GM12878 (cell line): ENCODE results near the gene OSTC. TPM values are rescaled to one million over a fixed set of nuclear protein-coding genes. Genes with fewer than 3 reads are reported as not detected.

Experiments
- ATAC-seq: fragments of 200-7000 bp; cut with Tn5 transposase; 3 replicates; pipeline ENCODE4 v1.9.1; 2020; ENCODE audit warnings: mild to moderate bottlenecking, moderate library complexity
- BruUV-seq: library from RNA; stranded (reverse); fragments of 400-500 nt; replicated peaks from 2 replicates; lab custom pipeline; 2021; lab: Mats Ljungman, UMichigan
- CTCF ChIA-PET: fragments of 300-600 bp; sonication (Branson Sonifier 250); formaldehyde crosslinking; extraction: SDS; loops from one replicate; lab custom pipeline; 2021; ENCODE audit warnings: inconsistent platforms; lab: Yijun Ruan, JAX
- POLR2A ChIA-PET: fragments of 350-600 bp; formaldehyde crosslinking; extraction: SDS; loops from one replicate; lab custom pipeline; 2021; ENCODE audit warnings: inconsistent platforms; lab: Charles Lee
- RAD21 ChIA-PET: fragments of 300-600 bp; sonication (Branson Sonifier 250); formaldehyde crosslinking; loops from one replicate; lab custom pipeline; 2023; ENCODE audit warnings: antibody characterized with exemption; ENCODE audit not compliant: unreplicated experiment; lab: Charles Lee
- SMC1A ChIA-PET: fragments of 300-600 bp; sonication (Branson Sonifier 250); formaldehyde crosslinking; loops from one replicate; lab custom pipeline; 2023; ENCODE audit not compliant: unreplicated experiment, uncharacterized antibody; lab: Charles Lee
- DNase-seq: peaks from one replicate; pipeline ENCODE4 v3.0.0-alpha.2; 2011; ENCODE audit warnings: low read depth, low spot score
- FAIRE-seq: peaks from 3 replicates; lab custom pipeline; 2011; peaks lifted over from hg19 to GRCh38; lab: Jason Lieb, UNC
- H2AFZ ChIP-seq: 2 replicates; pipeline ENCODE4 v1.6.0; 2011; ENCODE audit warnings: low read depth, low read length, control low read depth; ENCODE audit not compliant: control insufficient read depth
- H3K27ac ChIP-seq: 2 replicates; pipeline ENCODE4 v1.5.1; 2011; ENCODE audit warnings: control low read depth; ENCODE audit not compliant: control insufficient read depth, insufficient read depth
- H3K27me3 ChIP-seq, 2 experiments: replicated peaks in 1 of 2; 2 replicates each; pipeline versions ENCODE4 v1.6.0 to v1.6.1; 2011; ENCODE audit warnings: low read length in 1 of 2; ENCODE audit not compliant: control insufficient read depth in 2 of 2, insufficient read depth in 2 of 2
- H3K36me3 ChIP-seq, 2 experiments: 2 replicates each; pipeline ENCODE4 v1.5.1; 2011; ENCODE audit warnings: low read length in 1 of 2; ENCODE audit not compliant: control insufficient read depth in 2 of 2, insufficient read depth in 2 of 2
- H3K4me1 ChIP-seq: 2 replicates; pipeline ENCODE4 v1.6.1; 2011; ENCODE audit warnings: mild to moderate bottlenecking, low read length, moderate library complexity, mixed read lengths; ENCODE audit not compliant: control insufficient read depth, insufficient read depth
- H3K4me2 ChIP-seq: 2 replicates; pipeline ENCODE4 v1.6.0; 2011; ENCODE audit warnings: control low read depth; ENCODE audit not compliant: control insufficient read depth, insufficient read depth
- H3K4me3 ChIP-seq: fragments of 200-600 bp; sonication (generic); 2 replicates; pipeline ENCODE4 v1.5.1; 2016
- H3K79me2 ChIP-seq: 2 replicates; pipeline ENCODE4 v1.6.0; 2011; ENCODE audit warnings: low read length; ENCODE audit not compliant: control insufficient read depth, insufficient read depth
- H3K9ac ChIP-seq: 2 replicates; pipeline ENCODE4 v1.8.0; 2011; ENCODE audit warnings: low read length, control low read depth, mixed read lengths; ENCODE audit not compliant: control insufficient read depth, insufficient read depth
- H3K9me3 ChIP-seq: replicated peaks from 3 replicates; pipeline ENCODE4 v1.5.1; 2011; ENCODE audit warnings: mild to moderate bottlenecking, low read length; ENCODE audit not compliant: control insufficient read depth, insufficient read depth
- H4K20me1 ChIP-seq: 2 replicates; pipeline ENCODE4 v1.6.0; 2011; ENCODE audit not compliant: control insufficient read depth, insufficient read depth
- BHLHE40 ChIP-seq, 2 experiments: fragments of 450-650 bp in 1 of 2; IDR thresholded peaks; 2 replicates each; pipeline ENCODE4 v1.6.1; 2011 to 2017; ENCODE audit warnings: low read depth in 2 of 2, borderline replicate concordance in 1 of 2, improper control_type of control experiment in 1 of 2, low read length in 1 of 2, mild to moderate bottlenecking in 1 of 2
- CHD1 ChIP-seq: IDR thresholded peaks from 2 replicates; pipeline ENCODE4 v1.6.1; 2012; ENCODE audit warnings: low read depth, low read length, improper control_type of control experiment
- E2F4 ChIP-seq: IDR thresholded peaks from 2 replicates; pipeline ENCODE4 v1.6.1; 2012; ENCODE audit warnings: low read depth, low read length, improper control_type of control experiment
- EP300 ChIP-seq, 2 experiments: fragments of 150-350 bp in 1 of 2; IDR thresholded peaks; 2 replicates each; pipeline ENCODE4 v1.6.1; 2011 to 2012; ENCODE audit warnings: low read depth in 2 of 2, low read length in 2 of 2, borderline replicate concordance in 1 of 2, improper control_type of control experiment in 1 of 2, inconsistent platforms in 1 of 2; ENCODE audit not compliant: control insufficient read depth in 1 of 2
- PAX5 ChIP-seq: IDR thresholded peaks from 2 replicates; pipeline ENCODE4 v1.6.1; 2011; ENCODE audit warnings: low read depth, low read length, borderline replicate concordance
- SUPT20H ChIP-seq: IDR thresholded peaks from 2 replicates; pipeline ENCODE4 v1.6.1; 2011; ENCODE audit warnings: low read depth, mild to moderate bottlenecking, low read length, moderate library complexity, borderline replicate concordance; ENCODE audit not compliant: control insufficient read depth
- TAF1 ChIP-seq: IDR thresholded peaks from 2 replicates; pipeline ENCODE4 v1.6.1; 2011; ENCODE audit warnings: mild to moderate bottlenecking, low read depth, low read length, borderline replicate concordance
- YY1 ChIP-seq: IDR thresholded peaks from 2 replicates; pipeline ENCODE4 v1.6.1; 2011; ENCODE audit warnings: low read depth, mild to moderate bottlenecking, low read length
- ZBTB4 ChIP-seq: fragments of 450-650 bp; formaldehyde crosslinking; IDR thresholded peaks from 2 replicates; pipeline ENCODE4 v1.4.0; 2022; ENCODE audit warnings: mild to moderate bottlenecking, moderate library complexity
- ZBTB40 ChIP-seq: fragments of 450-650 bp; IDR thresholded peaks from 2 replicates; pipeline ENCODE4 v1.6.1; 2016; ENCODE audit warnings: mild to moderate bottlenecking, moderate library complexity, borderline replicate concordance
- ZNF274 ChIP-seq: IDR thresholded peaks from one replicate; pipeline ENCODE4 v1.8.0; 2011; ENCODE audit not compliant: insufficient read length, insufficient read depth
- WGBS: methylation state at CpG from one replicate; pipeline ENCODE4 v1.1.6; 2016; ENCODE audit warnings: low lambda C conversion rate; ENCODE audit not compliant: insufficient replicate concordance, insufficient coverage; ENCODE audit errors: missing lambda C conversion rate; 5-methylcytosine and 5-hydroxymethylcytosine counted together
- in situ Hi-C: fragments of 300-500 bp; cut with MboI; formaldehyde crosslinking; loops from 9 replicates; pipeline ENCODE4 v1.14.3; 2018; ENCODE audit warnings: mixed read lengths
- intact Hi-C: fragments of 100-400 bp; cut with micrococcal nuclease; formaldehyde crosslinking; loops from one replicate; pipeline ENCODE4 v1.14.2; 2022; ENCODE audit not compliant: unreplicated experiment
- polyA plus RNA-seq, 11 experiments: library from polyadenylated mRNA; depleted of rRNA in 4 of 11; unstranded in 6 of 11; stranded (reverse) in 5 of 11; fragments of >200 nt; fragmentation: Nextera tagmentation in 4 of 11; fragmentation: Illumina TruSeq in 1 of 11; extraction: Ambion mirVana in 4 of 11; extraction: Trizol in 1 of 11; gene quantifications; 1 replicate in 1 of 11; 2 replicates in 10 of 11; pipeline versions ENCODE4 v1.2.1 to v1.2.3, GENCODE V29; 2011 to 2016; ENCODE audit warnings: inconsistent platforms in 2 of 11, missing spikeins in 2 of 11, low read depth in 1 of 11
- total RNA-seq, 4 experiments: library from RNA; depleted of rRNA in 3 of 4; stranded (reverse); fragments of >200 nt in 3 of 4; fragmentation: Illumina TruSeq in 1 of 4; extraction: Trizol in 1 of 4; gene quantifications; 2 replicates each; pipeline versions ENCODE4 v1.2.1 to v1.2.3, GENCODE V29; 2013 to 2021

The OSTC gene
- total and polyA plus RNA-seq, 10 of the 15 experiments (the other 5 are each of a cell fraction or from before 2014, with no cell fraction given), result 106 to 681 (median 181) TPM

GRCh38 chr4:108620933-108621905 is 29.2 kb upstream of the OSTC start:
- FAIRE-seq, result no peak
- ChIA-PET RAD21 (interaction anchor here (1.2 to 1.3 kb wide), 2 partner anchors 10 to 602 kb away, joined by 3 to 4 read pairs; no protein-coding TSS in a partner anchor), POLR2A (interaction anchor here (0.6 to 3.5 kb wide), 4 partner anchors 22 to 496 kb away, joined by 3 to 31 read pairs (median 3); partner anchors contain the start of gene OSTC), CTCF (interaction anchor here (2.6 kb wide), 1 partner anchor 29 kb away, joined by 14 read pairs; the partner anchor contains the start of gene OSTC), SMC1A (interaction anchor here (1.2 to 3.6 kb wide), 3 partner anchors 8 to 29 kb away, joined by 4 to 16 read pairs (median 7); partner anchors contain the start of gene OSTC)
- Histone ChIP-seq H3K9ac (peak overlapping the region; percentile 100), H3K4me3 (peak overlapping the region; percentile 92), H2AFZ (peak overlapping the region; percentile 88), H3K9me3 (no peaks in the 10 kb centered on the region), H3K27ac (peak overlapping the region; percentile 95), H3K36me3 (peaks cover 3 to 36% of the 10 kb centered on the region in 2 experiments), H4K20me1 (peaks cover 4% of the 10 kb centered on the region; the same call in 1 of the 2 replicates), H3K4me1 (peaks cover 8% of the 10 kb centered on the region; the same call in 1 of the 2 replicates), H3K4me2 (peak overlapping the region; percentile 87), H3K27me3 (no peaks in the 10 kb centered on the region), H3K79me2 (peaks cover 48% of the 10 kb centered on the region)
- under 1% methylated on average over 23 of the region's 23 CpGs for WGBS
- in situ Hi-C loops, result no loop called here
- TSS peak; percentile 72 for BruUV-seq
- intact Hi-C loops, result loop anchor here (2.0 to 5.0 kb wide), 3 partner anchors 30 to 1576 kb away; partner anchors contain the start of genes ELOVL6 and OSTC
- peak; percentile 44 for ATAC-seq
- no peak for DNase-seq
- no peak for TF ChIP-seq SUPT20H
- peak; percentile 74; the same call in 1 of the 2 replicates for TF ChIP-seq CHD1
- 0 out of 2 replicates have a peak, but pooled peaks have one; percentile 21 for TF ChIP-seq ZBTB4 (CRISPR knock-in tag)
- no peak for TF ChIP-seq TAF1
- TF ChIP-seq PAX5, result no peak
- no peak for TF ChIP-seq BHLHE40 (IDR thresholded peaks at IDR 0.05; ENCODE audit: borderline replicate concordance in 1 of 2, low read depth in 2 of 2, low read length in 1 of 2)
- no peak for TF ChIP-seq ZNF274
- no peak for TF ChIP-seq YY1
- TF ChIP-seq EP300 (IDR thresholded peaks at IDR 0.05; ENCODE audit: borderline replicate concordance in 1 of 2, control insufficient read depth in 1 of 2, low read depth in 2 of 2, low read length in 2 of 2), result no peak
- TF ChIP-seq E2F4, result no peak
- no peak for TF ChIP-seq ZBTB40
